Heart right ventricle (tissue), 16 donors: Measurements from ENCODE around the gene CHCHD10. TPM values are rescaled to one million over a fixed set of nuclear protein-coding genes. Genes with fewer than 3 reads are reported as not detected.

Experiments used
- ATAC-seq, 8 donors: fragments of 200-7000 bp; cut with Tn5 transposase; one replicate each; pipeline ENCODE4 v1.9.1; 2020; ENCODE audit warnings: mild to moderate bottlenecking in 8 of 8, moderate library complexity in 8 of 8, moderate number of reproducible peaks in 1 of 8
- DNase-seq, 2 donors: peaks; one replicate each; pipeline ENCODE4 v3.0.0-alpha.2; 2020
- H3K27ac ChIP-seq, 10 donors: fragments of 200-600 bp; sonication (generic) in 2 of 10; one replicate each; pipeline versions ENCODE4 v1.5.0 to v1.8.0; 2020 to 2022; ENCODE audit warnings: mild to moderate bottlenecking in 3 of 10
- H3K27me3 ChIP-seq, 7 donors: fragments of 200-600 bp; one replicate each; pipeline ENCODE4 v1.8.0; 2021 to 2022; ENCODE audit warnings: mild to moderate bottlenecking in 2 of 7
- H3K36me3 ChIP-seq, 9 donors: fragments of 200-600 bp; sonication (generic) in 1 of 9; one replicate each; pipeline versions ENCODE4 v1.5.0 to v1.8.0; 2020 to 2022; ENCODE audit warnings: mild to moderate bottlenecking in 2 of 9
- H3K4me1 ChIP-seq, 9 donors: fragments of 200-600 bp; sonication (generic) in 1 of 9; one replicate each; pipeline versions ENCODE4 v1.5.0 to v1.8.0; 2020 to 2022; ENCODE audit warnings: mild to moderate bottlenecking in 4 of 9
- H3K4me3 ChIP-seq, 10 donors: fragments of 200-600 bp; sonication (generic) in 2 of 10; one replicate each; pipeline versions ENCODE4 v1.5.0 to v1.8.0; 2020 to 2022; ENCODE audit warnings: mild to moderate bottlenecking in 7 of 10, moderate library complexity in 2 of 10
- H3K9me3 ChIP-seq, 11 donors: fragments of 200-600 bp in 10 of 11; sonication (generic) in 2 of 11; one replicate each; pipeline versions ENCODE4 v1.5.0 to v1.8.0; 2013 to 2022; ENCODE audit warnings: mild to moderate bottlenecking in 2 of 11, control low read depth in 1 of 11, moderate library complexity in 1 of 11
- CTCF ChIP-seq, 9 donors: fragments of 200-600 bp; sonication (generic) in 2 of 9; IDR thresholded peaks; one replicate each; pipeline versions ENCODE4 v1.5.0 to v1.8.0; 2021 to 2022; ENCODE audit warnings: antibody characterized with exemption in 9 of 9, mild to moderate bottlenecking in 5 of 9, moderate library complexity in 1 of 9
- WGBS, 2 donors: extraction: QIAGEN DNeasy Blood & Tissue Kit; methylation state at CpG; one replicate each; pipeline ENCODE4 v1.1.7; 2013; ENCODE audit warnings: inconsistent platforms in 1 of 2; 5-methylcytosine and 5-hydroxymethylcytosine counted together
- intact Hi-C, 10 donors: fragments of 100-400 bp; cut with DNase I; formaldehyde crosslinking; loops; one replicate each; pipeline versions ENCODE4 v1.11.1 to v1.14.2; 2022
- polyA plus RNA-seq, 2 donors: library from polyadenylated mRNA; stranded (reverse); fragments of 200-250 nt; gene quantifications; one replicate each; pipeline ENCODE4 v1.2.3, GENCODE V29; 2013
- total RNA-seq, 10 donors: library from RNA; stranded (reverse); fragmentation: NEBNext Ultra II Directional in 3 of 10; extraction: Animal tissue kit (Norgen Biotek cat#: 25700) in 3 of 10; gene quantifications; one replicate each; pipeline versions ENCODE4 v1.2.1 to v1.2.4, GENCODE V29; 2021 to 2023
- donor health status: Arrhythmogenic right ventricular cardiomyopathy.
- donor health status: ischemic (EF 13 %, LVEDD 7.1; RV severe dilation, severe dysfunction).
- donor health status: healthy with polysubstance abuse.
- donor health status: DM: no; HTN: yes; CAD: no.
- donor health status: DM: no; HTN: no; CAD: no.
- donor health status: ischemic (EF 25% LVEDD 6.9; RV normal size, moderate dysfunction).
- donor health status: ischemic (EF 25% LVEDD 5.7; RV mildly dilated, moderate dysfunction).
- donor health status: healthy.
- donor health status: DM: yes; HTN: yes; CAD: no.
- donor health status: Ischemic cardiomyopathy.
- donor health status: ischemic (EF 35%, LVEDD 5.7; RV mildly dilated, moderate dysfunction).
- donor health status: nonischemic (EF 11% LVEDD 7.7; RV severe dilation, severe dysfunction).
- donor health status: DM: yes; HTN: yes; CAD: no.
- donor health status: PGD.
- donor health status: ischemic (EF 29% LVEDD 5.4; RV normal size, mild dysfunction).
- donor health status: nonischemic (EF 23%, LVEDD 6.1; RV moderate dilation, normal function).

The CHCHD10 gene
- total and polyA plus RNA-seq, 12 donors, result 735 to 3,552 (median 1,056) TPM

- no peak overlapping the region for H3K4me3 ChIP-seq
- no peaks in the 10 kb centered on the region for H3K27me3 ChIP-seq
- intact Hi-C loops, result loop anchor here in 3 of 10 donors (2.0 to 5.0 kb wide), 3 partner anchors 21 to 53 kb away; no protein-coding TSS in a partner anchor
- ATAC-seq (no peak), DNase-seq (no peak)
- no peak for TF ChIP-seq CTCF (IDR thresholded peaks at IDR 0.05)
- peaks cover 14 to 63% (median 46%) of the 10 kb centered on the region in 9 donors for H3K4me1 ChIP-seq
- 69 to 72% methylated on average over 4 of the region's 4 CpGs for WGBS, 2 donors
- peaks cover 0 to 56% (median 8%) of the 10 kb centered on the region in 9 donors for H3K36me3 ChIP-seq
- no peaks in the 10 kb centered on the region for H3K9me3 ChIP-seq
- H3K27ac ChIP-seq, result peak overlapping the region in 3 of 10 donors; percentile 11 to 56 (median 31)
These were observed 21.9 kb upstream of the CHCHD10 start for GRCh38 chr22:23789638-23790037.

- H3K36me3 ChIP-seq, result peaks cover 0 to 51% (median 3%) of the 10 kb centered on the region in 9 donors
- no peak for TF ChIP-seq CTCF (IDR thresholded peaks at IDR 0.05)
- 73 to 77% methylated on average over 4 of the region's 4 CpGs for WGBS, 2 donors
- H3K27me3 ChIP-seq, result no peaks in the 10 kb centered on the region
- intact Hi-C loops, result loop anchor here in 3 of 10 donors (2.0 to 5.0 kb wide), 3 partner anchors 20 to 53 kb away; no protein-coding TSS in a partner anchor
- no peak for DNase-seq
- H3K4me1 ChIP-seq, result peaks cover 14 to 63% (median 46%) of the 10 kb centered on the region in 9 donors
- no peak overlapping the region for H3K4me3 ChIP-seq
- H3K9me3 ChIP-seq, result no peaks in the 10 kb centered on the region
- ATAC-seq, result no peak
- peak overlapping the region in 3 of 10 donors; percentile 11 to 56 (median 31) for H3K27ac ChIP-seq
These were observed 21.3 kb upstream of the CHCHD10 start for GRCh38 chr22:23789121-23789520.

GRCh38 chr22:23787910-23788309 lies 20.1 kb upstream of the CHCHD10 start:
- Histone ChIP-seq H3K4me3 (peak overlapping the region; percentile 70 to 96 (median 88)), H3K27ac (peak overlapping the region in 7 of 10 donors; percentile 99 to 100 (median 100)), H3K9me3 (no peaks in the 10 kb centered on the region), H3K4me1 (peaks cover 14 to 63% (median 46%) of the 10 kb centered on the region in 9 donors), H3K27me3 (no peaks in the 10 kb centered on the region), H3K36me3 (peaks cover 0 to 41% (median 0%) of the 10 kb centered on the region in 9 donors)
- ATAC-seq (no peak), DNase-seq (no peak)
- WGBS, 2 donors, result 48 to 52% methylated on average over 3 of the region's 3 CpGs
- no peak for TF ChIP-seq CTCF (IDR thresholded peaks at IDR 0.05)
- intact Hi-C loops, result loop anchor here in 3 of 10 donors (2.0 to 5.0 kb wide), 3 partner anchors 19 to 54 kb away; no protein-coding TSS in a partner anchor

GRCh38 chr22:23787600-23787896 lies 19.8 kb upstream of the CHCHD10 start:
- ATAC-seq (no peak), DNase-seq (no peak)
- 2 to 3% methylated on average over 5 of the region's 5 CpGs for WGBS, 2 donors
- Histone ChIP-seq H3K4me3 (peak overlapping the region; percentile 70 to 96 (median 88)), H3K9me3 (no peaks in the 10 kb centered on the region), H3K27ac (peak overlapping the region in 9 of 10 donors; percentile 98 to 100 (median 100)), H3K27me3 (no peaks in the 10 kb centered on the region), H3K36me3 (peaks cover 0 to 38% (median 0%) of the 10 kb centered on the region in 9 donors), H3K4me1 (peaks cover 14 to 63% (median 46%) of the 10 kb centered on the region in 9 donors)
- intact Hi-C loops, result loop anchor here in 2 of 10 donors (5.0 kb wide), 2 partner anchors 40 to 55 kb away; no protein-coding TSS in a partner anchor
- no peak for TF ChIP-seq CTCF (IDR thresholded peaks at IDR 0.05)
